ENCODE measurements around the gene SOX6. TPM values are rescaled to one million over a fixed set of nuclear protein-coding genes. Genes with fewer than 3 reads are reported as not detected.

The SOX6 gene
- total RNA-seq, 4 donors from 2014 or later = 3.1 to 12.6 (median 7.6) TPM

GRCh38 chr11:16059332-16059731 is 297.0 kb downstream of the SOX6 start:
- TF ChIP-seq, protein P1, sequence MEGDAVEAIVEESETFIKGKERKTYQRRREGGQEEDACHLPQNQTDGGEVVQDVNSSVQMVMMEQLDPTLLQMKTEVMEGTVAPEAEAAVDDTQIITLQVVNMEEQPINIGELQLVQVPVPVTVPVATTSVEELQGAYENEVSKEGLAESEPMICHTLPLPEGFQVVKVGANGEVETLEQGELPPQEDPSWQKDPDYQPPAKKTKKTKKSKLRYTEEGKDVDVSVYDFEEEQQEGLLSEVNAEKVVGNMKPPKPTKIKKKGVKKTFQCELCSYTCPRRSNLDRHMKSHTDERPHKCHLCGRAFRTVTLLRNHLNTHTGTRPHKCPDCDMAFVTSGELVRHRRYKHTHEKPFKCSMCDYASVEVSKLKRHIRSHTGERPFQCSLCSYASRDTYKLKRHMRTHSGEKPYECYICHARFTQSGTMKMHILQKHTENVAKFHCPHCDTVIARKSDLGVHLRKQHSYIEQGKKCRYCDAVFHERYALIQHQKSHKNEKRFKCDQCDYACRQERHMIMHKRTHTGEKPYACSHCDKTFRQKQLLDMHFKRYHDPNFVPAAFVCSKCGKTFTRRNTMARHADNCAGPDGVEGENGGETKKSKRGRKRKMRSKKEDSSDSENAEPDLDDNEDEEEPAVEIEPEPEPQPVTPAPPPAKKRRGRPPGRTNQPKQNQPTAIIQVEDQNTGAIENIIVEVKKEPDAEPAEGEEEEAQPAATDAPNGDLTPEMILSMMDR (IDR thresholded peaks at IDR 0.05; ENCODE audit: low read depth) = no peak

- TF ChIP-seq, protein P1 (IDR thresholded peaks at IDR 0.05; ENCODE audit: low read depth) = no peak
Measured at GRCh38 chr11:16058671-16059070, 297.7 kb downstream of the SOX6 start.

- TF ChIP-seq, protein P1 (IDR thresholded peaks at IDR 0.05; ENCODE audit: low read depth) = no peak
Measured at GRCh38 chr11:16052750-16053149, 303.6 kb downstream of the SOX6 start.

- TF ChIP-seq, protein P1 (IDR thresholded peaks at IDR 0.05; ENCODE audit: low read depth) = no peak
Measured at GRCh38 chr11:16049611-16050010, 306.7 kb downstream of the SOX6 start.

DNA sequence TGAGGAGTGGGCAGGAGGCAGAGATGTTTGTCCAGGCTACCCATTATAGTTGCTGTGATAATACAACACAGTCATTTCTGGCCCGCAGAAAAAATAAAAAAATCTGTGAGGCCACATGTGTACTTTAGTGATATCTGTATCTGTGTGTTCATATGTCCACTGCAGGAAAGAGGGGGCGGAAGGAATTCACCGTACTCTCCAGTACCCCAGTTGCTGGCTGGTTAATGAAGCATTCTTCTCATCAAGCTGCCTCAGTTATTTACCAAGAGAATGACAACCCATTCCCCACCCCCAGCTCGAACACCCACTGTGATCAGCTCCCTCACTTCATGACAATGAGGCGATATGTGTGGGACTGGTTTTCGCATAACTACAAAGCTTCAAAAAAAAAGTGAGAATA is 309.3 kb downstream of the SOX6 start:
- TF ChIP-seq, protein P1 (IDR thresholded peaks at IDR 0.05; ENCODE audit: low read depth) = no peak

DNA sequence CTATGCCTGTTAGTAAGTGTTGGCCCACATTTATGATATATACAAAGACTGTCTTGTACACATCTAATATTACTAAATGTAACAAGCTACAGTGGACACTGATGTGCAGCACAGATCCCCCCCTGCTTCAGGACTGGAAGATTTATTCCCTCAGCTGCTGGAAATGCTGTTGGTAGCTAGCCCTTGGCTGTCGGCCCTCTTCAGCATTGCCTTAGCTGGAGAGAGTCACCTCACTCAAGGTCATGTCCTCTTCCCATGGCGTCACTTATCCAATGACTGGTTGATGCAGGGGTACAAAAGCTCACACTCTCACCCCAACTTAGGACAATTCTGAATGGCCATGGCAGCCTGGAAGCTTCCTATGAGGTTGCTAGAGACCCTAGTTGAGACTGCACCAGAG is 312.7 kb downstream of the SOX6 start:
- TF ChIP-seq, protein P1 (IDR thresholded peaks at IDR 0.05; ENCODE audit: low read depth) = no peak

GRCh38 chr11:16041207-16041606 is 315.1 kb downstream of the SOX6 start:
- TF ChIP-seq, protein P1 (IDR thresholded peaks at IDR 0.05; ENCODE audit: low read depth) = no peak
